SKM-1 treated with dmso at 0.1 percent for 144 hours (cell line): ENCODE results near the gene MLLT3.

Source experiments
- DNase-seq: peaks from one replicate; lab custom pipeline; 2025; ENCODE audit not compliant: unreplicated experiment; lab: John Stamatoyannopoulos, UW

MLLT3 gene

GRCh38 chr9:20630241-20630943, 8.1 kb upstream of the MLLT3 start:
- no peak for DNase-seq

GRCh38 chr9:20625003-20625349, 2.7 kb upstream of the MLLT3 start:
- no peak for DNase-seq

- DNase-seq: peak; percentile 75
Observed at GRCh38 chr9:20624201-20625002, 2.1 kb upstream of the MLLT3 start.

GRCh38 chr9:20623748-20624124, 1.4 kb upstream of the MLLT3 start:
- DNase-seq: peak; percentile 11

GRCh38 chr9:20623021-20623747, 885 bp upstream of the MLLT3 start:
- no peak for DNase-seq

GRCh38 chr9:20621471-20622329, 599 bp downstream of the MLLT3 start:
- peak; percentile 67 for DNase-seq

- DNase-seq: peak; percentile 13
Observed at GRCh38 chr9:20620650-20621470, 1.4 kb downstream of the MLLT3 start.

- no peak for DNase-seq
Observed at GRCh38 chr9:20619487-20620200, 2.7 kb downstream of the MLLT3 start.

GRCh38 chr9:20618361-20618802, 3.9 kb downstream of the MLLT3 start:
- DNase-seq: no peak

- no peak for DNase-seq
Observed at GRCh38 chr9:20616808-20617207, 5.5 kb downstream of the MLLT3 start.

- DNase-seq: no peak
Observed at GRCh38 chr9:20614602-20615216, 7.6 kb downstream of the MLLT3 start.

GRCh38 chr9:20611691-20612287, 10.5 kb downstream of the MLLT3 start:
- DNase-seq: peak; percentile 14

GRCh38 chr9:20610591-20610990, 11.7 kb downstream of the MLLT3 start:
- DNase-seq: no peak

GRCh38 chr9:20608582-20608981, 13.7 kb downstream of the MLLT3 start:
- no peak for DNase-seq

- no peak for DNase-seq
Observed at GRCh38 chr9:20606652-20607051, 15.6 kb downstream of the MLLT3 start.

- no peak for DNase-seq
Observed at GRCh38 chr9:20604562-20604961, 17.7 kb downstream of the MLLT3 start.

GRCh38 chr9:20603524-20604268, 18.6 kb downstream of the MLLT3 start:
- DNase-seq: no peak

- DNase-seq: no peak
Observed at GRCh38 chr9:20601292-20601691, 21.0 kb downstream of the MLLT3 start.
